Neural cell (in vitro differentiated cells): Measurements from ENCODE around the gene CFAP100.

ENCODE experiments used
- CTCF ChIP-seq: fragments of 450-650 bp; IDR thresholded peaks from 2 replicates; pipeline ENCODE4 v1.5.1; 2014; ENCODE audit warnings: antibody characterized with exemption, mild to moderate bottlenecking, moderate library complexity; ENCODE audit not compliant: poor library complexity, severe bottlenecking
- EZH2 ChIP-seq: fragments of 200-600, 300-800 bp; shearing (Covaris generic), sonication (generic); IDR thresholded peaks from 2 replicates; pipeline ENCODE4 v1.6.1; 2014; ENCODE audit warnings: antibody characterized with exemption, low read length, borderline replicate concordance, mild to moderate bottlenecking; ENCODE audit not compliant: insufficient read depth, poor library complexity, severe bottlenecking
- RAD21 ChIP-seq: fragments of 450-650 bp; conservative IDR thresholded peaks from 2 replicates; pipeline ENCODE4 v1.6.1; 2014; ENCODE audit warnings: antibody characterized with exemption, mild to moderate bottlenecking, moderate library complexity
- TAF1 ChIP-seq: IDR thresholded peaks from 2 replicates; pipeline ENCODE4 v1.6.1; 2012; ENCODE audit warnings: low read depth
- TF ChIP-seq, protein P1 (sequence below): IDR thresholded peaks from 2 replicates; pipeline ENCODE4 v1.6.1; 2012; ENCODE audit warnings: borderline replicate concordance

DNA sequence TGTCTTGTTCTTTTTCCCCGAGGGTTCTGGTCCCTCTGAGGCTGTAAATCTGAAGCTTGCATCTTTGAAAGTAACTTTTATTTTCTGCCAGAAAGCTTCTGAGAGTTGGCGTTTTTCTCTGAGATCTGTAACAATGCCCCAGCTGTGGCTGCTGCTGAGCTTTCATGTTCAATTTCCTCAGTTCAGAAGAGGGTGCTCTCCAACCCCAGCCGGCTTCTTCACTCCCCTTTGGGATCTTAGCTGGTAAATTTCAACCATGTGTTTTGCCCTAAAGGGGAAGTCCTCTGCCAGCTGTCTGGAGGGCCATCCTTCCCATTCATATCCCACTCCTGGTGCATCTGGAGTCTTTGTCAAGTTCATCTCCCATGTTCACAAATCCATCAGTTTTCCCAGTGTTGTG, 18.3 kb upstream of the CFAP100 start:
- TF ChIP-seq CTCF (no peak), EZH2 (no peak), TAF1 (no peak), RAD21 (no peak)
- TF ChIP-seq, protein P1, sequence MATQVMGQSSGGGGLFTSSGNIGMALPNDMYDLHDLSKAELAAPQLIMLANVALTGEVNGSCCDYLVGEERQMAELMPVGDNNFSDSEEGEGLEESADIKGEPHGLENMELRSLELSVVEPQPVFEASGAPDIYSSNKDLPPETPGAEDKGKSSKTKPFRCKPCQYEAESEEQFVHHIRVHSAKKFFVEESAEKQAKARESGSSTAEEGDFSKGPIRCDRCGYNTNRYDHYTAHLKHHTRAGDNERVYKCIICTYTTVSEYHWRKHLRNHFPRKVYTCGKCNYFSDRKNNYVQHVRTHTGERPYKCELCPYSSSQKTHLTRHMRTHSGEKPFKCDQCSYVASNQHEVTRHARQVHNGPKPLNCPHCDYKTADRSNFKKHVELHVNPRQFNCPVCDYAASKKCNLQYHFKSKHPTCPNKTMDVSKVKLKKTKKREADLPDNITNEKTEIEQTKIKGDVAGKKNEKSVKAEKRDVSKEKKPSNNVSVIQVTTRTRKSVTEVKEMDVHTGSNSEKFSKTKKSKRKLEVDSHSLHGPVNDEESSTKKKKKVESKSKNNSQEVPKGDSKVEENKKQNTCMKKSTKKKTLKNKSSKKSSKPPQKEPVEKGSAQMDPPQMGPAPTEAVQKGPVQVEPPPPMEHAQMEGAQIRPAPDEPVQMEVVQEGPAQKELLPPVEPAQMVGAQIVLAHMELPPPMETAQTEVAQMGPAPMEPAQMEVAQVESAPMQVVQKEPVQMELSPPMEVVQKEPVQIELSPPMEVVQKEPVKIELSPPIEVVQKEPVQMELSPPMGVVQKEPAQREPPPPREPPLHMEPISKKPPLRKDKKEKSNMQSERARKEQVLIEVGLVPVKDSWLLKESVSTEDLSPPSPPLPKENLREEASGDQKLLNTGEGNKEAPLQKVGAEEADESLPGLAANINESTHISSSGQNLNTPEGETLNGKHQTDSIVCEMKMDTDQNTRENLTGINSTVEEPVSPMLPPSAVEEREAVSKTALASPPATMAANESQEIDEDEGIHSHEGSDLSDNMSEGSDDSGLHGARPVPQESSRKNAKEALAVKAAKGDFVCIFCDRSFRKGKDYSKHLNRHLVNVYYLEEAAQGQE, result no peak
